Stimulated activated CD8-positive, alpha-beta memory T cell treated with anti-CD3 and anti-CD28 coated beads, Interleukin-4, amount 100 ng/mL, for 1 hour (primary cell): Measurements from ENCODE around the gene CRADD.

ENCODE experiments used
- DNase-seq, 2 donors: peaks; one replicate each; pipeline ENCODE4 v3.0.0-alpha.2; 2020; ENCODE audit warnings: low read depth in 2 of 2, low spot score in 1 of 2

The CRADD gene

GRCh38 chr12:93670104-93670503 is 7.1 kb upstream of the CRADD start:
- DNase-seq: no peak

GRCh38 chr12:93671044-93671443 is 6.1 kb upstream of the CRADD start:
- DNase-seq: no peak

- no peak for DNase-seq
These were observed 4.1 kb upstream of the CRADD start for GRCh38 chr12:93673084-93673483.

- no peak for DNase-seq
These were observed 2.8 kb upstream of the CRADD start for GRCh38 chr12:93674386-93674785.

GRCh38 chr12:93676408-93677194 is 574 bp upstream of the CRADD start:
- DNase-seq: no peak

- no peak for DNase-seq
These were observed 1.6 kb downstream of the CRADD start for GRCh38 chr12:93678779-93679178.

GRCh38 chr12:93679308-93679925 is 2.2 kb downstream of the CRADD start:
- no peak for DNase-seq

GRCh38 chr12:93680006-93680405 is 2.8 kb downstream of the CRADD start:
- DNase-seq: no peak

GRCh38 chr12:93682846-93683261 is 5.7 kb downstream of the CRADD start:
- DNase-seq: no peak

GRCh38 chr12:93683410-93683809 is 6.2 kb downstream of the CRADD start:
- DNase-seq: no peak

GRCh38 chr12:93684716-93685115 is 7.5 kb downstream of the CRADD start:
- DNase-seq: no peak

- no peak for DNase-seq
These were observed 9.6 kb downstream of the CRADD start for GRCh38 chr12:93686572-93687356.

- no peak for DNase-seq
These were observed 12.1 kb downstream of the CRADD start for GRCh38 chr12:93689076-93689834.

- DNase-seq: no peak
These were observed 19.3 kb downstream of the CRADD start for GRCh38 chr12:93696462-93696861.

- no peak for DNase-seq
These were observed 21.3 kb downstream of the CRADD start for GRCh38 chr12:93698307-93699092.

- DNase-seq: no peak
These were observed 22.3 kb downstream of the CRADD start for GRCh38 chr12:93699271-93700145.

- no peak for DNase-seq
These were observed 25.6 kb downstream of the CRADD start for GRCh38 chr12:93702707-93703315.

GRCh38 chr12:93704122-93704521 is 26.9 kb downstream of the CRADD start:
- DNase-seq: no peak

- DNase-seq: no peak
These were observed 27.4 kb downstream of the CRADD start for GRCh38 chr12:93704625-93705024.
